ENCODE measurements around the gene MAP4K3. TPM values are rescaled to one million over a fixed set of nuclear protein-coding genes. Genes with fewer than 3 reads are reported as not detected.

The MAP4K3 gene
- total and polyA plus RNA-seq, 2 donors (not counting 1 experiment from before 2014, with no cell fraction given): 1.3 to 28.3 TPM

GRCh38 chr2:39359453-39360038 is 77.5 kb downstream of the MAP4K3 start:
- ChIA-PET POLR2A (no interaction called here), CTCF (no interaction called here)
- Mint-ChIP-seq H3K27ac (no peak overlapping the region), H3K4me3 (no peak overlapping the region), H3K4me1 (peaks cover 3% of the 10 kb centered on the region), H3K9me3 (ENCODE audit: insufficient read depth) (peaks cover 10% of the 10 kb centered on the region), H3K27me3 (no peaks in the 10 kb centered on the region)
- Histone ChIP-seq H3K79me2 (ENCODE audit: control insufficient read depth, insufficient read depth, low read length) (no peaks in the 10 kb centered on the region), H3K27ac (ENCODE audit: low read length in 2 of 2) (no peak overlapping the region), H3K4me1 (ENCODE audit: control insufficient read depth in 2 of 2, insufficient read depth in 2 of 2, low read length in 2 of 2) (no peaks in the 10 kb centered on the region), H3K9ac (ENCODE audit: low read length) (no peak overlapping the region), H2AFZ (ENCODE audit: insufficient read depth, low read depth, low read length, poor library complexity, severe bottlenecking) (no peak overlapping the region), H3K4me2 (replicated peaks; ENCODE audit: low read depth, low read length, poor library complexity, severe bottlenecking) (no peak overlapping the region), H3K4me3 (ENCODE audit: control extremely low read depth in 1 of 5, extremely low read depth in 1 of 5, insufficient read depth in 1 of 5, low read depth in 2 of 5, low read length in 4 of 5) (no peak overlapping the region), H3K27me3 (replicated peaks in 1 of 4; ENCODE audit: control extremely low read depth in 1 of 4, control insufficient read depth in 3 of 4, insufficient read depth in 4 of 4, low read length in 3 of 4) (no peaks in the 10 kb centered on the region), H4K20me1 (ENCODE audit: control insufficient read depth, insufficient read depth, low read length, poor library complexity, severe bottlenecking) (no peaks in the 10 kb centered on the region), H3K9me3 (ENCODE audit: control extremely low read depth in 1 of 3, control insufficient read depth in 2 of 3, insufficient read depth in 1 of 3, low read length in 2 of 3) (peaks cover 7 to 33% (median 12%) of the 10 kb centered on the region in 3 donors), H3K36me3 (replicated peaks in 1 of 2; ENCODE audit: control extremely low read depth in 1 of 2, control insufficient read depth in 1 of 2, extremely low read depth in 1 of 2, insufficient read depth in 2 of 2, low read length in 1 of 2) (peaks cover 0 to 3% of the 10 kb centered on the region in 2 experiments)
- intact Hi-C loops (cut with micrococcal nuclease): no loop called here
- TF ChIP-seq EZH2 (IDR thresholded peaks at IDR 0.05; ENCODE audit: borderline replicate concordance, insufficient read depth, low read depth, low read length, poor library complexity, severe bottlenecking) (no peak), CTCF (IDR thresholded peaks at IDR 0.05) (no peak)
- WGBS (ENCODE audit: insufficient coverage): 88% methylated on average over 3 of the region's 5 CpGs
- ATAC-seq (ENCODE audit: low read depth) (no peak), DNase-seq (no peak)

- Mint-ChIP-seq H3K27me3 (no peaks in the 10 kb centered on the region), H3K27ac (no peak overlapping the region), H3K4me1 (peaks cover 3% of the 10 kb centered on the region), H3K9me3 (ENCODE audit: insufficient read depth) (peaks cover 10% of the 10 kb centered on the region), H3K4me3 (no peak overlapping the region)
- Histone ChIP-seq H3K9me3 (ENCODE audit: control extremely low read depth in 1 of 3, control insufficient read depth in 2 of 3, insufficient read depth in 1 of 3, low read length in 2 of 3) (peaks cover 2 to 28% (median 12%) of the 10 kb centered on the region in 3 donors), H3K9ac (ENCODE audit: low read length) (no peak overlapping the region), H3K4me1 (ENCODE audit: control insufficient read depth in 2 of 2, insufficient read depth in 2 of 2, low read length in 2 of 2) (no peaks in the 10 kb centered on the region), H3K27me3 (replicated peaks in 1 of 4; ENCODE audit: control extremely low read depth in 1 of 4, control insufficient read depth in 3 of 4, insufficient read depth in 4 of 4, low read length in 3 of 4) (no peaks in the 10 kb centered on the region), H3K27ac (ENCODE audit: low read length in 2 of 2) (no peak overlapping the region), H4K20me1 (ENCODE audit: control insufficient read depth, insufficient read depth, low read length, poor library complexity, severe bottlenecking) (no peaks in the 10 kb centered on the region), H3K79me2 (ENCODE audit: control insufficient read depth, insufficient read depth, low read length) (no peaks in the 10 kb centered on the region), H3K4me2 (replicated peaks; ENCODE audit: low read depth, low read length, poor library complexity, severe bottlenecking) (no peak overlapping the region), H3K36me3 (replicated peaks in 1 of 2; ENCODE audit: control extremely low read depth in 1 of 2, control insufficient read depth in 1 of 2, extremely low read depth in 1 of 2, insufficient read depth in 2 of 2, low read length in 1 of 2) (peaks cover 0 to 4% of the 10 kb centered on the region in 2 experiments), H3K4me3 (ENCODE audit: control extremely low read depth in 1 of 5, extremely low read depth in 1 of 5, insufficient read depth in 1 of 5, low read depth in 2 of 5, low read length in 4 of 5) (no peak overlapping the region), H2AFZ (ENCODE audit: insufficient read depth, low read depth, low read length, poor library complexity, severe bottlenecking) (no peak overlapping the region)
- ChIA-PET POLR2A (no interaction called here), CTCF (no interaction called here)
- no peak for DNase-seq
- no CpG with 5 or more reads among the region's 1 CpG for WGBS (ENCODE audit: insufficient coverage)
- TF ChIP-seq CTCF (IDR thresholded peaks at IDR 0.05): no peak
- no peak for TF ChIP-seq EZH2 (IDR thresholded peaks at IDR 0.05; ENCODE audit: borderline replicate concordance, insufficient read depth, low read depth, low read length, poor library complexity, severe bottlenecking)
- ATAC-seq (ENCODE audit: low read depth): no peak
- intact Hi-C loops (cut with micrococcal nuclease): no loop called here
These were observed 80.0 kb downstream of the MAP4K3 start for GRCh38 chr2:39356922-39357639.

Measured in B cell (primary cell).